ENCODE measurements around the gene MPP2. TPM values are rescaled to one million over a fixed set of nuclear protein-coding genes. Genes with fewer than 3 reads are reported as not detected.

The MPP2 gene, protein sequence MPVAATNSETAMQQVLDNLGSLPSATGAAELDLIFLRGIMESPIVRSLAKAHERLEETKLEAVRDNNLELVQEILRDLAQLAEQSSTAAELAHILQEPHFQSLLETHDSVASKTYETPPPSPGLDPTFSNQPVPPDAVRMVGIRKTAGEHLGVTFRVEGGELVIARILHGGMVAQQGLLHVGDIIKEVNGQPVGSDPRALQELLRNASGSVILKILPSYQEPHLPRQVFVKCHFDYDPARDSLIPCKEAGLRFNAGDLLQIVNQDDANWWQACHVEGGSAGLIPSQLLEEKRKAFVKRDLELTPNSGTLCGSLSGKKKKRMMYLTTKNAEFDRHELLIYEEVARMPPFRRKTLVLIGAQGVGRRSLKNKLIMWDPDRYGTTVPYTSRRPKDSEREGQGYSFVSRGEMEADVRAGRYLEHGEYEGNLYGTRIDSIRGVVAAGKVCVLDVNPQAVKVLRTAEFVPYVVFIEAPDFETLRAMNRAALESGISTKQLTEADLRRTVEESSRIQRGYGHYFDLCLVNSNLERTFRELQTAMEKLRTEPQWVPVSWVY
- 1 to 10 TPM in 3 of 4 donors, under 1 TPM in 1; 0.65 to 4.2 (median 2.2) TPM for total RNA-seq

- TF ChIP-seq, protein P1, sequence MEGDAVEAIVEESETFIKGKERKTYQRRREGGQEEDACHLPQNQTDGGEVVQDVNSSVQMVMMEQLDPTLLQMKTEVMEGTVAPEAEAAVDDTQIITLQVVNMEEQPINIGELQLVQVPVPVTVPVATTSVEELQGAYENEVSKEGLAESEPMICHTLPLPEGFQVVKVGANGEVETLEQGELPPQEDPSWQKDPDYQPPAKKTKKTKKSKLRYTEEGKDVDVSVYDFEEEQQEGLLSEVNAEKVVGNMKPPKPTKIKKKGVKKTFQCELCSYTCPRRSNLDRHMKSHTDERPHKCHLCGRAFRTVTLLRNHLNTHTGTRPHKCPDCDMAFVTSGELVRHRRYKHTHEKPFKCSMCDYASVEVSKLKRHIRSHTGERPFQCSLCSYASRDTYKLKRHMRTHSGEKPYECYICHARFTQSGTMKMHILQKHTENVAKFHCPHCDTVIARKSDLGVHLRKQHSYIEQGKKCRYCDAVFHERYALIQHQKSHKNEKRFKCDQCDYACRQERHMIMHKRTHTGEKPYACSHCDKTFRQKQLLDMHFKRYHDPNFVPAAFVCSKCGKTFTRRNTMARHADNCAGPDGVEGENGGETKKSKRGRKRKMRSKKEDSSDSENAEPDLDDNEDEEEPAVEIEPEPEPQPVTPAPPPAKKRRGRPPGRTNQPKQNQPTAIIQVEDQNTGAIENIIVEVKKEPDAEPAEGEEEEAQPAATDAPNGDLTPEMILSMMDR (IDR thresholded peaks at IDR 0.05; ENCODE audit: low read depth): no peak
Observed at GRCh38 chr17:43907425-43907981, at the start of gene MPP2. TSS of gene MPP2 (minus strand) at chr17:43907536. CDS start at chr17:43904460, 3,076 bp downstream.

DNA sequence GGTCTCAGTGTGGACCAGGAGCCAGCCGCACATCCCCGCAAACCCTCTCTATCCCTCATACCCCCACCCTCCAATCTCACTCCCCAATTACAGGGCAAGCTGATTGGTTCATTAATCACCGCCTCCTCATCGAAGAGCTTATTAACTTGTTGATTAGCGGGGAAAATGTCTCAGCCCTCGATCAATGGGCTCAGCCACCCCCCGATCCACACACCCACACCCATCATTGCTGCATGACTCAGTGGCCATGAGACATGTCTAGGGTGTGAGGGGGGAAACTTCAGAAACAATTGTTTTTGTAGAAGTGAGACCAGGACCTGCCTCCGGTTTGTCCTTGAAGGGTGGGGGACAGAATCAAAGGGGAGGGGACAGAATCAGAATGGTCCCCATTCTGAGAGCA is 48.9 kb upstream of the MPP2 start:
- TF ChIP-seq, protein P1 (IDR thresholded peaks at IDR 0.05; ENCODE audit: low read depth): no peak

GRCh38 chr17:43953746-43954145 is 46.4 kb upstream of the MPP2 start, which contains the start of gene PYY:
TSS of gene PYY (minus strand) at chr17:43953940. CDS start at chr17:43953483, 457 bp downstream.
- TF ChIP-seq, protein P1 (IDR thresholded peaks at IDR 0.05; ENCODE audit: low read depth): no peak

DNA sequence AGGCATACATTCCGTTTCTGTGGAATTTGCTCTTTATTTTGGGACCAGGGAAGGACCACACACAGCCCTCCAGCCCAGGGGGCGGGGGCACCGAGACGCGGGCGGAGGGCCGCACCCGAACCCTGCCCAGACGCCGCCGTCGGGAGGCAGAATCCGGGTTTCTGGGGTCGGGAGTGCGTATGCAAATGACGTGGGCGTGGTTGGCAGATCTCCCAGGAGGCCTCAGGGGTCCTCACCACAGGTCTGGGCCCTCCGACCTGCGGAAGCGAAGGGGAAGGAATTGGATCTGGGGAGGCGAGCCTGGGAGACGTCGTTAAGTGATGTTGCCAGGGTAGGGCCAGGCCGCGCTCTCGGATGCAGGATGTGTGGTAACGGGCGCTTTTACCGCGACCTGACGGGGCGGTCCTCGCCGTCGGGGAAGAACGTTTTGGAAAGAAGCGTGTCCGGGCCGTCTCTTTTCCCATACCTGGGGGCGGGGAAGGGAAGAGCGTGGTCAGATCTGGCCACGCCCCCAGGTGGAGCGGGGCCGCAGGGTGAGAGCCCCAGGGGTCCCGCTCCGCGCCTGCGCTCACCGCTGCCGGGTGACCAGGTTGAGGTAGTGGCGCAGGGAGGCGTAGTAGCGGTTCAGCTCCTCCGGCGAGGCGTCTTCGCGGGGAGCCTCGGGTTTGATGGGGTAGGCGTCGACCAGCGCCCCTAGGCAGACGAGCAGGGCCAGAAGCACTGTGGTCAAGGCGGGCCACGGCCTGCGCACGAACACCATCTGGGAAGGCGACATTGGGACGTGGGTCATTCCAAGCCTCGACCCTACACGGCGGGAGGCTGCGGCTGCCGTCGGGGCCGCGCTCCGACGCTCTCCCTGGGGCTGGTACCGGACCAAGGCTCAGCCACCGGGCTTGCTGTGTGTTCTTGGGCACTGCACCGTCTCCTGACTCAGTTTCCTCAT is 45.7 kb upstream of the MPP2 start:
- TF ChIP-seq, protein P1 (IDR thresholded peaks at IDR 0.05; ENCODE audit: low read depth): no peak

DNA sequence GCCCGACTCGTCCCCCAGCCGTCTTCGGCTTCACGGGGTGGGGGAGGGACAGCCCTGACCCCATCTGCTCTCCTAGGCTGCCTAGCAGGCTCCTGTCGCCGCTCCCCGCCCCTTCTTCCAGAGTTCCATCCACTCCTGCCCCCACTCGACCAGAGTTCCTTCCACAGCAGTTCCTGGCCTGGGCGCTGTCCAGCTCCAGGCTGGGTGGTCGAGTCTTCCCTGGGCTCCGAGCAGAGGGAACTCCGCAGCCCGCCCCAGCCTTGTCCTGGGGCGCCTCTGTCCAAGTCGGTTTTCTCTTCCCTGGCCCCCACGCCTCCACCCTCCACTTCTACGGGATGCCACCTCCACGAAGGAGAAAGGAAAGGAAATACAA is 45.0 kb upstream of the MPP2 start:
- TF ChIP-seq, protein P1 (IDR thresholded peaks at IDR 0.05; ENCODE audit: low read depth): no peak

GRCh38 chr17:43951750-43952149 is 44.4 kb upstream of the MPP2 start:
- TF ChIP-seq, protein P1 (IDR thresholded peaks at IDR 0.05; ENCODE audit: low read depth): no peak
